RCC 7860 (cell line): ENCODE results near the gene BDNF.

Source experiments
- DNase-seq: peaks from one replicate; pipeline ENCODE4 v3.0.0-alpha.2; 2015; ENCODE audit warnings: low spot score
- FAIRE-seq: peaks from 2 replicates; lab custom pipeline; 2012; peaks lifted over from hg19 to GRCh38; lab: Jason Lieb, UNC

Gene BDNF

GRCh38 chr11:27707676-27708075 is 7.4 kb upstream of the BDNF start:
- DNase-seq (no peak), FAIRE-seq (no peak)

DNA sequence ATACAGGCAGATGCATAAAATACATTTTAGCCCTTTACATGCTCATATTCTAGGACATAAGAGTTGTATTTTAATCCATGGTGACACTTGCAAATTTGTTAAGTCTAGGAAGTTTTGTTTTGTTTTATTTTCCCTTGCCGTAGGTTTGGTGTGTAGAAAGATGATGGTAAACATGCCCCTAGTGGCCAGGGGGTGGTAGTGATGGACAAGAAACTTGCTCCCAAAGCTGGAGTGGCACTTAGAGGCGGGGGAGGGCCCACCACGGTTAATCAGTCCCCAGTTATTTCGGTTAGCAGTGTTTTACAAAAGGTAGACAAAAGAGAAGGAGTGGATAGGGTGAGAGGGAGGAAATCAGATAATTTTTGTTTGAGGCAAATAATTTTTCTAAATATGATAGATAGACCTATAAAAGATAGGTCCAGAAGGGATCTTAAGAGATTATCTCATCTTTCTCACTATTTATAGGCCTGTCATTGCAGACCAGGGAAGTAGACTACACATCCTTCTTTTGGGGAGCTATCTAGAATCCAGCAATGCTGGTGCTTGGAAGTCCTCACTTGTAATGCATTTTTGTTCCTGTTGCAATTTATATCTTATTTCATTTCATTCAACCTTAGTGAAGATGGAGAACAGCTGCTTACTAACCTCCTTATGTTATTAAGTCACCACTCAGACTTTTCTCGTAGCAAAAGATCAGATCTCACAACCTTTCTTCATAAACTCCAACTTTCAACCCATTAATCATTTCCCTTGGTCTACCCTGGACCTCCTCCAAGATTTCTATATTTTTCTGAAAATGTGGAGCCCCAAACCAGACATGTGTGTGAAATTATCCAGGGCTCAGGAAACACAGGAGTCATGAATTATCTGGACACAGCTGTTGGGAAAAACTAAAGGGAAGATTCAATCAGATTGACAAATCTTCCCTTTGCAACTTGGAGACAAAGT is 5.9 kb upstream of the BDNF start:
- FAIRE-seq = peak; percentile 32
- peak; percentile 20 for DNase-seq

GRCh38 chr11:27703481-27703880 is 3.2 kb upstream of the BDNF start:
- no peak for FAIRE-seq
- peak; percentile 24 for DNase-seq

GRCh38 chr11:27702811-27703210 is 2.6 kb upstream of the BDNF start:
- no peak for FAIRE-seq
- DNase-seq = no peak

- no peak for FAIRE-seq
- peak; percentile 39 for DNase-seq
These were observed 1.3 kb upstream of the BDNF start for GRCh38 chr11:27701355-27702105.

- DNase-seq (no peak), FAIRE-seq (no peak)
These were observed 317 bp downstream of the BDNF start for GRCh38 chr11:27699926-27700350.

DNA sequence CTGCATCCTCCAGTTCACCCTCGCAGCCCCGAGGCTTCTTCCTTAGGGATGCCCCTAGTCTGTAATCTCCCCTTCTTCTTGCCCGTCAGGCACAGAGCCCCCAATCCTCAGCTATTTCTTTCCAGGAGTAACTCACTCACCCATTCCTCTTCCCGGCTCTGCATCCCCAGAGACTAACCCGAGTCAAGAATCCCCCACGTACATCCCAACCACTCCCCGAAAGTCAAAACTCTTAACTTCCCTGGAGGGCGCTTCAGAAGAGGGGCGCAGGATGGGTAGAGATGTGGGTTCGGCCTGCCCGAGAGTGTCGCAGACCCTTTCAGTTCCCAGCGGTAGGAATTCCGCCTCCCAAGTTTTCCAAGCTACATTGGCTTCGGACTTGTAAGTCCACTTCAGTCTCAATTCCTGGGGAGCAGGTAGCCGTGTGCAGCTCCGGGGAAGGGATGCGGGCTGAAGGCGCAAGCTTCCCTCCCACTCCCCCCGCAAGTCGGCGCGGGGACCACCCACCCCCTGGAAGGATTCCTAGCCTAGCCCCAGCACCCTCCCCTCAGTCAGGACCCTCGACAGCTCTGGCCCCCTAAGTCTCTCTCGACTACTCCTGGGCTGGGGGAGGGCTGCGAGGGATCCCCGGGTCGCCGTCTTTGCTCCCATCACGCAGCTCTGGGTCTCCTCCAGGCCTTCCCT is 871 bp downstream of the BDNF start:
- DNase-seq (peak; percentile 28), FAIRE-seq (no peak)

DNA sequence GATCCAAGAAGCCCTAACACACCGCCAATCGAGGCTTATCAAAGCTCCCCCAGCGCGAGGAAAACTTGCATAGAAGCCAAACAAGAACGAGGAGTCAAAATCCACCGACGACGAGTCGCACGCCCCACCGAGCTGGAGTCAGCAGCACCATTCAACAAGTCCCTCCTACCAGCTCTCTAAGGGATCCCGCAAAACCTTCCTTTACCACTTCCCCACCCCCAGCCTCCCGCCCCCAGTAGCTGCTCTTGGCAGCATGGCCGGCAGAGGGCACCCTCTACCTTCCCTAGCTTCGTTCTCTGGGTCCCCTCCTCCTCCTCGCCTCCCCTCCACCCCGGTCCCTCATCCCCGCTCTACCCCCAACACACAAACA is 1.4 kb downstream of the BDNF start:
- peak; percentile 49 for FAIRE-seq
- peak; percentile 82 for DNase-seq

GRCh38 chr11:27697679-27698275 is 2.5 kb downstream of the BDNF start:
- FAIRE-seq = peak; percentile 10
- DNase-seq = no peak

GRCh38 chr11:27696961-27697360 is 3.3 kb downstream of the BDNF start:
- no peak for DNase-seq
- FAIRE-seq = no peak

DNA sequence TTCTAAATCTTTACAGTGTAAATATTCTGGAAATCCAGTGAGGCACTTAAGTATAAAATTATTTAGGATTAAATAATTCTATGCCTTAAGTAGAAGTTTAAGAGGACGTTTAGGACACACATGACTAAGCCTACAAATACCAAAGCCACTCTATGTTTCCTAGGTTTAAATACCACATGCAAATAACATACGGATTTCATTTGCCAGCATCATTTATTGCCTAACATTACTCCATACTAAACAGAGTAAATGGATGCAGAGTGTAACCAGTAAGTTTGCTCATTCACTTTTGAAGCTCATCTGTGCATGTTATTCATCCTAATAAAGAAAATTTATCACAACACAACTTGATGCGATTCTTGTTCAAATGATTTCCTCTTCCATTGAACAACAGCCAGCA is 4.1 kb downstream of the BDNF start:
- no peak for DNase-seq
- no peak for FAIRE-seq

- FAIRE-seq (peak; percentile 77), DNase-seq (no peak)
These were observed 5.3 kb downstream of the BDNF start for GRCh38 chr11:27694992-27695391.

DNA sequence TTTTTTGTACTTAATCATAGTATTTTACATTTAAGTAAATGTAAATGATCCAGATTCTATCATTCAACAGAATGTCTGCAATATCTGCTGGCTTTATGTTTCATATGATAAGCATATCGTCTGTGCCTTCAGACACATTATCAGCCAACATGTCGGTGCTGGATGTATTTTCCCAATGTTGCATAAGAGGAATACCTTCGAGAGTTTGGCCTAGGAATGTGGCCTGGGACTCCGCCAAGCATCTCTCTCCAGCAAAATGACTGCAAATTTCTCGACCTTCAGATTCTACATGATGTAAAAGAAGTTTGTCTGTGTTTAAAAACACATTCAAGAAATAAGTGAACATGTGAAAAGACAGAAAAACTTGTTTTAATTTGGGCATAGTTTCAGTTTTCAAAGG is 6.9 kb downstream of the BDNF start:
- DNase-seq = no peak
- FAIRE-seq = no peak

DNA sequence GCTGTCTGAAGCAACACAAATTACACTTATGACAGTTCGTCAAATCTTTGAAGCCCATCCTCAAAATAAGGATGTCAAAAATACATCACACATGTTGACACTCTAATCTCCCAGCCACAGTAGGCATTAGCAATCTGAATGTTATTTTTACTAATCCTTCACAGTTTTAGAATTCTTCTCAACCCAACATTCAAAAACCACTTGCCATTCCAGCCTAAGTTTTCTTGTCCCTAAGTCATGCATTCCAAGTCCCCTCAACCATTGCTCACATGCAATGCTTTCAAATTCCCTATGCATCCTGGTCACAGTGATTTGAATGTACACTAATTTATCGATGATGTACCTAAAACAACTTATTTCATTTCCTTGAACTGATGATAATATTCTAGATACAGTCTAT is 7.5 kb downstream of the BDNF start:
- FAIRE-seq (no peak), DNase-seq (no peak)

GRCh38 chr11:27688076-27688475 is 12.2 kb downstream of the BDNF start:
- FAIRE-seq (no peak), DNase-seq (no peak)

GRCh38 chr11:27681664-27682063 is 18.6 kb downstream of the BDNF start:
- FAIRE-seq (no peak), DNase-seq (no peak)

DNA sequence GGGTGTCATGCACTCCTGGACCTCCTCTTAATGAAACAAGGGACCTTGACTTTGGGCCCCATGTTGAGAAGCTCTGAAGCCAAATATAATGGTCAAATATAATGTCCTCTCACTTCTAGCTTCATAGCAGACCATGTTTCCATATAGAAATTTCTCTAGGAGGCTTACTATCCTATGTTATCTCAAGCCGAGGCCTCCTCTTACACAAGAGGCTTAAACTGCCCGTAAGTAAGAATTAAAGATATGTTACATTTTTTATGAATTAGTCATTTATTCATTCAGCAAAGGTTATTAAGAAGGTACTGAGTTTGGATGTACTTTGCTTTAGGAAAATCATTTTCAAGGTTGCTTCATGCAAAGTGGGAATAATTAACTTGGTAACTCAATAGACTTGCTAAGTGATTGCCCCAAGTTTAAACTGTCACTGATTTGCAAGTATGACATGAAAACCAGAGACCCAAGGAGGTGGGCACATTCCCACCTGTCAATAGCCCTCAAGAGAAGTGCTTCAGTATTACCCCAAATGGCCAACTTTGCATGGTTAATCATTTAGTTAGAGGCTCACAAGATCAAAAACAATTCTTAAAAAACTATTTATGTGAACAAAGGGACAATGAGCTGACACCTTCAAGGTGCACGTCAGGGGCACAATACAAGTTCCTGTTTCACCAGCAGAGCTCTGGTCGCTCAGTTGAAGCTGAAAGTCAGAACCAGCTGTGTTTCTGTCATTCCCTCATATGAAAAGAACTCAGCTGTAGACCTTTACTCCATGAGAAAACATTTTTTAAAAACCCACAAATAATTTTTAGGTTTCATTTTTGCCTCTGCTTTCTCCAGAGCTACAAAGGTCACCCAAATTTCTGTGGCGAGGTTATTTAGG is 20.9 kb downstream of the BDNF start:
- FAIRE-seq = no peak
- no peak for DNase-seq

DNA sequence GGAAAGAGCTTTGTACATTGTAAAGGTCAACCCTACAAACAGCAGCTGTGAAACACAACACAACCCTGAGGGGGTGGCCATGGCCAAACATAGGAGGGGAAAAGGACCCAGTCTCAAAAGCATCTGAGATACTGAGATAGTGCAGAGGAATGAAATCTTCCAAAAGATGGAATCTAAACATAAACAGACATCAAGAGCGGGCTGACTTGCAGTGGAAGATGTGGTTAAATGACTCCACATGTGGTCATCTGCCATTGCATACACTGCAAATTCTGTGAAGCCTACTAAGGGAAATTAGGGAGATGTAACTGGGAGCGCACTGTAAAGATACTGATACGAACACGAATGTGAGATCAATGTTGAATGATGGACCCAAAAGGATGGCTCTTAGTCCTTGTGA is 22.0 kb downstream of the BDNF start:
- FAIRE-seq = no peak

DNA sequence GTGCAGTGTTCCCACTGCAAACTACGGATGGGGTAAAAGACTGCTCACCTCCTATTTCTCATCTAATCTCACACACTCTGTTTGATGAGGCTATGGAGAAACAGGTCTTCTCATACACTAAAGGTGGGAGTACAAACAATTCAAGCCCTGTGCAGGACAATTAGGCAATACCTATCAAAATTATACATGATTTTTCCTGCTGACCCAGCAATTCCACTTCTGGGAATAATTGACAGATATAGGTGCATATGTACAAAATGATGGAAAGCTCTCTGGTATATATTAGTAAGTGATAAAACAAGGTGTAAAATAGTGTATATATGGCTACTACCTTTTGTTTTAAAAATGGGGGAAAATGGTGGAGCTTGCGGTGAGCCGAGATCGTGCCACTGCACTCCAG is 23.1 kb downstream of the BDNF start:
- no peak for DNase-seq

More for the DNA sequence above, 22.0 kb downstream of the BDNF start:
- no peak for DNase-seq

More for the DNA sequence above, 23.1 kb downstream of the BDNF start:
- no peak for FAIRE-seq
